DMS153 (cell line): ENCODE results near the gene DSC2.

ENCODE experiments used
- DNase-seq: peaks from one replicate; lab custom pipeline; 2025; lab: John Stamatoyannopoulos, UW

Gene DSC2

GRCh38 chr18:31098878-31099277 is 3.3 kb downstream of the DSC2 start:
- no peak for DNase-seq

GRCh38 chr18:31097666-31098065 is 4.6 kb downstream of the DSC2 start:
- no peak for DNase-seq

- no peak for DNase-seq
Measured at GRCh38 chr18:31093880-31094279, 8.3 kb downstream of the DSC2 start.

- DNase-seq: no peak
Measured at GRCh38 chr18:31093294-31093693, 8.9 kb downstream of the DSC2 start.

GRCh38 chr18:31091350-31091749 is 10.9 kb downstream of the DSC2 start:
- no peak for DNase-seq

GRCh38 chr18:31088532-31088931 is 13.7 kb downstream of the DSC2 start:
- DNase-seq: no peak

- DNase-seq: no peak
Measured at GRCh38 chr18:31079973-31080372, 22.2 kb downstream of the DSC2 start.

GRCh38 chr18:31077878-31078277 is 24.3 kb downstream of the DSC2 start:
- no peak for DNase-seq

- DNase-seq: no peak
Measured at GRCh38 chr18:31072175-31072574, 30.0 kb downstream of the DSC2 start.

- no peak for DNase-seq
Measured at GRCh38 chr18:31070206-31070605, 32.0 kb downstream of the DSC2 start.

GRCh38 chr18:31066266-31066665 is 36.0 kb downstream of the DSC2 start:
- no peak for DNase-seq

GRCh38 chr18:31065036-31065773 is 37.0 kb downstream of the DSC2 start:
- no peak for DNase-seq

GRCh38 chr18:31064130-31064529 is 38.1 kb downstream of the DSC2 start:
- DNase-seq: no peak

- DNase-seq: no peak
Measured at GRCh38 chr18:31061945-31062344, 40.3 kb downstream of the DSC2 start.

GRCh38 chr18:31058897-31059296 is 43.3 kb downstream of the DSC2 start:
- DNase-seq: no peak

GRCh38 chr18:31057917-31058316 is 44.3 kb downstream of the DSC2 start:
- no peak for DNase-seq

GRCh38 chr18:31057051-31057450 is 45.2 kb downstream of the DSC2 start:
- no peak for DNase-seq

- no peak for DNase-seq
Measured at GRCh38 chr18:31056296-31056695, 45.9 kb downstream of the DSC2 start.

- DNase-seq: no peak
Measured at GRCh38 chr18:31050635-31051034, 51.6 kb downstream of the DSC2 start.

- peak; percentile 7 for DNase-seq
Measured at GRCh38 chr18:31049189-31049588, 53.0 kb downstream of the DSC2 start.

GRCh38 chr18:31048216-31048615 is 54.0 kb downstream of the DSC2 start:
- no peak for DNase-seq

- no peak for DNase-seq
Measured at GRCh38 chr18:31046916-31047315, 55.3 kb downstream of the DSC2 start.

GRCh38 chr18:31045599-31045998 is 56.6 kb downstream of the DSC2 start:
- no peak for DNase-seq

GRCh38 chr18:31044926-31045325 is 57.3 kb downstream of the DSC2 start:
- DNase-seq: no peak
